ENCODE data around the gene COL9A1. TPM values are rescaled to one million over a fixed set of nuclear protein-coding genes. Genes with fewer than 3 reads are reported as not detected.

The COL9A1 gene
- polyA plus RNA-seq, 2 of the 4 experiments (the other 2 are of a cell fraction): 0.03 TPM; not detected in 1

- Histone ChIP-seq H3K4me1 (no peaks in the 10 kb centered on the region), H3K9me3 (no peaks in the 10 kb centered on the region), H3K4me2 (no peak overlapping the region), H3K4me3 (no peak overlapping the region), H3K27ac (no peak overlapping the region)
- ATAC-seq (no peak), FAIRE-seq (no peak), DNase-seq (ENCODE audit: low read depth in 1 of 2, low spot score in 1 of 2) (no peak)
- TF ChIP-seq GATA3 (IDR thresholded peaks at IDR 0.05; ENCODE audit: borderline replicate concordance) (no peak), SREBF2 (IDR thresholded peaks at IDR 0.05) (no peak), NPAS2 (CRISPR knock-in tag; IDR thresholded peaks at IDR 0.05; ENCODE audit: borderline replicate concordance) (no peak), RAD21 (conservative IDR thresholded peaks at IDR 0.05 in 1 of 2, IDR thresholded peaks at IDR 0.05 in 1 of 2) (no peak), BCL3 (IDR thresholded peaks at IDR 0.05) (no peak), RCOR1 (IDR thresholded peaks at IDR 0.05; ENCODE audit: low read depth, low read length) (no peak), FOSL2 (IDR thresholded peaks at IDR 0.05) (no peak), FOSL2 (CRISPR knock-in tag; IDR thresholded peaks at IDR 0.05) (no peak), ZC3H11A (IDR thresholded peaks at IDR 0.05) (no peak), RFX5 (IDR thresholded peaks at IDR 0.05) (no peak), MAX (IDR thresholded peaks at IDR 0.05) (no peak), POLR2A (IDR thresholded peaks at IDR 0.05; ENCODE audit: low read length) (no peak)
- ChIA-PET CTCF (no interaction called here), POLR2A (no interaction called here)
- WGBS (ENCODE audit: missing lambda C conversion rate): 26% methylated on average over 2 of the region's 2 CpGs
Measured at GRCh38 chr6:70257768-70258273, 45.1 kb downstream of the COL9A1 start.

DNA sequence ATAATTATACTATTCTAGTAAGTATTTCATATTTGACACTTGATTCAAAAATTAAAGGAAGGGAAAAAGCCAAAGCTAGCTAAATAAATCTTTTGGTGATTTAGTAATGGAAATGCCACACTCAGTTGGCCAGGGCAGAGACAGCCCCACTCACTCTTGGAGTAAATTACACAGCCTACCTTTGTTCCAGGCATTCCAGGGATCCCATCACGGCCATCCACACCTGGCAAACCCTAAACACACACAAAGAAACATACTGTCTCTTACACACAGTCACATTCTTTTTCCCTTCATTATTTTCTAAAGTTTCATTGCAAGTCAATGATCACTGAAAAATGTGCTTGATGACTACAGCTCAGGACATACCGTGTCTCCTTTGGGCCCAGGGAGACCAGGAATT lies 48.1 kb downstream of the COL9A1 start:
- Histone ChIP-seq H3K9me3 (no peaks in the 10 kb centered on the region), H3K27ac (no peak overlapping the region), H3K4me2 (no peak overlapping the region), H3K4me3 (no peak overlapping the region), H3K4me1 (no peaks in the 10 kb centered on the region)
- CTCF ChIA-PET: interaction anchor here (1.8 kb wide), 1 partner anchor 34 kb away, joined by 5 read pairs; no protein-coding TSS in a partner anchor
- no peak for TF ChIP-seq CBX2 (IDR thresholded peaks at IDR 0.05; ENCODE audit: borderline replicate concordance, low read depth)
- no peak for TF ChIP-seq PBX3 (IDR thresholded peaks at IDR 0.05)
- TF ChIP-seq CHD4 (IDR thresholded peaks at IDR 0.05; ENCODE audit: borderline replicate concordance): no peak
- no peak for TF ChIP-seq ZNF302 (CRISPR knock-in tag; IDR thresholded peaks at IDR 0.05)
- no peak for TF ChIP-seq ZC3H11A (IDR thresholded peaks at IDR 0.05)
- TF ChIP-seq, protein P1, sequence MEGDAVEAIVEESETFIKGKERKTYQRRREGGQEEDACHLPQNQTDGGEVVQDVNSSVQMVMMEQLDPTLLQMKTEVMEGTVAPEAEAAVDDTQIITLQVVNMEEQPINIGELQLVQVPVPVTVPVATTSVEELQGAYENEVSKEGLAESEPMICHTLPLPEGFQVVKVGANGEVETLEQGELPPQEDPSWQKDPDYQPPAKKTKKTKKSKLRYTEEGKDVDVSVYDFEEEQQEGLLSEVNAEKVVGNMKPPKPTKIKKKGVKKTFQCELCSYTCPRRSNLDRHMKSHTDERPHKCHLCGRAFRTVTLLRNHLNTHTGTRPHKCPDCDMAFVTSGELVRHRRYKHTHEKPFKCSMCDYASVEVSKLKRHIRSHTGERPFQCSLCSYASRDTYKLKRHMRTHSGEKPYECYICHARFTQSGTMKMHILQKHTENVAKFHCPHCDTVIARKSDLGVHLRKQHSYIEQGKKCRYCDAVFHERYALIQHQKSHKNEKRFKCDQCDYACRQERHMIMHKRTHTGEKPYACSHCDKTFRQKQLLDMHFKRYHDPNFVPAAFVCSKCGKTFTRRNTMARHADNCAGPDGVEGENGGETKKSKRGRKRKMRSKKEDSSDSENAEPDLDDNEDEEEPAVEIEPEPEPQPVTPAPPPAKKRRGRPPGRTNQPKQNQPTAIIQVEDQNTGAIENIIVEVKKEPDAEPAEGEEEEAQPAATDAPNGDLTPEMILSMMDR (IDR thresholded peaks at IDR 0.05): no peak
- TF ChIP-seq EHMT2 (IDR thresholded peaks at IDR 0.05; ENCODE audit: low read depth): no peak
- TF ChIP-seq HOXB13 (CRISPR knock-in tag; IDR thresholded peaks at IDR 0.05; ENCODE audit: low read depth): no peak
- TF ChIP-seq SMC3 (IDR thresholded peaks at IDR 0.05): no peak
- no peak for TF ChIP-seq NR3C1 (IDR thresholded peaks at IDR 0.05)
- TF ChIP-seq RNF2 (IDR thresholded peaks at IDR 0.05; ENCODE audit: borderline replicate concordance, low read depth): no peak
- no peak for TF ChIP-seq GATA3 (IDR thresholded peaks at IDR 0.05; ENCODE audit: borderline replicate concordance)
- no peak for TF ChIP-seq POLR2A (IDR thresholded peaks at IDR 0.05; ENCODE audit: low read length)
- TF ChIP-seq HES2 (IDR thresholded peaks at IDR 0.05): no peak
- TF ChIP-seq EP300 (IDR thresholded peaks at IDR 0.05): no peak
- ATAC-seq: no peak
- 19% methylated on average over 2 of the region's 2 CpGs for WGBS (ENCODE audit: missing lambda C conversion rate)
- POLR2A ChIA-PET: no interaction called here
- FAIRE-seq: no peak
- DNase-seq (ENCODE audit: low read depth in 1 of 2, low spot score in 1 of 2): no peak
